ENCODE results near the gene TRPM2.

GRCh38 chr21:44431300-44431699 lies 77.9 kb downstream of the TRPM2 start:
- TF ChIP-seq POLR2A (IDR thresholded peaks at IDR 0.05; ENCODE audit: low read depth, low read length) = no peak
- TF ChIP-seq POLR2AphosphoS5 (IDR thresholded peaks at IDR 0.05; ENCODE audit: low read depth, low read length) = no peak
- TF ChIP-seq TAF1 (IDR thresholded peaks at IDR 0.05; ENCODE audit: low read depth, low read length) = no peak
- TF ChIP-seq SPI1 (IDR thresholded peaks at IDR 0.05; ENCODE audit: low read depth, low read length) = no peak
- no peak for TF ChIP-seq POU2F2 (IDR thresholded peaks at IDR 0.05; ENCODE audit: low read depth, low read length)
- TF ChIP-seq PAX5 (IDR thresholded peaks at IDR 0.05; ENCODE audit: insufficient read depth, low read length, severe bottlenecking) = no peak
